Endodermal cell (in vitro differentiated cells): ENCODE data around the gene BRSK2. TPM values are rescaled to one million over a fixed set of nuclear protein-coding genes. Genes with fewer than 3 reads are reported as not detected.

Experiments
- DNase-seq: peaks from one replicate; pipeline ENCODE4 v3.0.0-alpha.2; 2017
- H3K27ac ChIP-seq: 2 replicates; pipeline ENCODE4 v1.5.1; 2013; ENCODE audit warnings: mild to moderate bottlenecking, low read depth, low read length, moderate library complexity
- H3K27me3 ChIP-seq: 2 replicates; pipeline ENCODE4 v1.6.1; 2013; ENCODE audit warnings: mild to moderate bottlenecking, low read length, moderate library complexity; ENCODE audit not compliant: insufficient read depth, control insufficient read depth, poor library complexity, severe bottlenecking
- H3K36me3 ChIP-seq: 2 replicates; pipeline ENCODE4 v1.7.0; 2013; ENCODE audit warnings: mild to moderate bottlenecking, low read length, moderate library complexity; ENCODE audit not compliant: control insufficient read depth, insufficient read depth
- H3K4me1 ChIP-seq: one replicate; pipeline ENCODE4 v1.7.0; 2013; ENCODE audit warnings: low read length; ENCODE audit not compliant: control insufficient read depth, insufficient read depth
- H3K4me3 ChIP-seq: 2 replicates; pipeline ENCODE4 v1.5.1; 2013; ENCODE audit warnings: mild to moderate bottlenecking, low read length, moderate library complexity
- H3K9ac ChIP-seq: 2 replicates; pipeline ENCODE4 v1.6.1; 2013; ENCODE audit warnings: mild to moderate bottlenecking, low read length, moderate library complexity; ENCODE audit not compliant: poor library complexity, severe bottlenecking; ENCODE audit errors: extremely low read depth
- H3K9me3 ChIP-seq: 2 replicates; pipeline ENCODE4 v1.6.1; 2013; ENCODE audit warnings: mild to moderate bottlenecking, low read length, moderate library complexity; ENCODE audit not compliant: control insufficient read depth
- H3K27ac Mint-ChIP-seq: 2 replicates; pipeline ENCODE4 v1.8.0; 2020; ENCODE audit warnings: mixed read lengths
- H3K27me3 Mint-ChIP-seq: 2 replicates; pipeline ENCODE4 v1.8.0; 2021; ENCODE audit warnings: mild to moderate bottlenecking, mixed read lengths; ENCODE audit not compliant: insufficient read depth
- H3K36me3 Mint-ChIP-seq: 2 replicates; pipeline ENCODE4 v1.8.0; 2020; ENCODE audit warnings: low read depth, mixed read lengths
- H3K4me1 Mint-ChIP-seq: 2 replicates; pipeline ENCODE4 v1.8.0; 2020; ENCODE audit warnings: mixed read lengths
- H3K4me3 Mint-ChIP-seq: 2 replicates; pipeline ENCODE4 v1.8.0; 2020; ENCODE audit warnings: mild to moderate bottlenecking, moderate library complexity, mixed read lengths
- H3K9me3 Mint-ChIP-seq: 2 replicates; pipeline ENCODE4 v1.8.0; 2020; ENCODE audit warnings: mild to moderate bottlenecking, mixed read lengths
- CTCF ChIP-seq: fragments of 200-600 bp; sonication (generic); conservative IDR thresholded peaks from 2 replicates; pipeline ENCODE4 v1.5.0; 2021; ENCODE audit warnings: antibody characterized with exemption, mild to moderate bottlenecking
- WGBS, 2 experiments: methylation state at CpG; one replicate each; pipeline versions ENCODE4 v1.1.5 to v1.1.7; 2013; ENCODE audit warnings: missing lambda C conversion rate in 2 of 2, mixed read lengths in 1 of 2; ENCODE audit not compliant: insufficient coverage in 1 of 2, insufficient read length in 1 of 2; 5-methylcytosine and 5-hydroxymethylcytosine counted together
- total RNA-seq, 2 donors: library from RNA; stranded (reverse); fragmentation: NEBNext Ultra II Directional in 1 of 2; extraction: Animal tissue kit (Norgen Biotek cat#: 25700) in 1 of 2; gene quantifications; 2 replicates in 1 of 2; 3 replicates in 1 of 2; pipeline ENCODE4 v1.2.1, GENCODE V29; 2021

Gene BRSK2
- total RNA-seq, 2 donors from 2014 or later, result 9.4 to 10.3 TPM

GRCh38 chr11:1440066-1440465 is 50.3 kb downstream of the BRSK2 start:
- TF ChIP-seq CTCF, result no peak
- no peak overlapping the region for H3K4me3 Mint-ChIP-seq
- H3K4me1 Mint-ChIP-seq, result no peaks in the 10 kb centered on the region
- WGBS, 2 experiments, result 79 to 91% methylated on average over 4 to 11 of the region's 11 CpGs
- Histone ChIP-seq H3K27me3 (no peaks in the 10 kb centered on the region), H3K9ac (no peak overlapping the region), H3K4me3 (no peak overlapping the region), H3K9me3 (no peaks in the 10 kb centered on the region), H3K36me3 (no peaks in the 10 kb centered on the region), H3K27ac (no peak overlapping the region), H3K4me1 (no peaks in the 10 kb centered on the region)
- H3K9me3 Mint-ChIP-seq, result no peaks in the 10 kb centered on the region
- H3K27ac Mint-ChIP-seq, result peak overlapping the region; percentile 70
- no peak for DNase-seq
- H3K36me3 Mint-ChIP-seq, result no peaks in the 10 kb centered on the region
- H3K27me3 Mint-ChIP-seq, result no peaks in the 10 kb centered on the region

- no peak overlapping the region for H3K27ac ChIP-seq
- Mint-ChIP-seq H3K36me3 (no peaks in the 10 kb centered on the region), H3K4me1 (no peaks in the 10 kb centered on the region), H3K27ac (no peak overlapping the region), H3K4me3 (no peak overlapping the region), H3K9me3 (no peaks in the 10 kb centered on the region), H3K27me3 (no peaks in the 10 kb centered on the region)
- DNase-seq, result no peak
- H3K36me3 ChIP-seq, result no peaks in the 10 kb centered on the region
- H3K9me3 ChIP-seq, result no peaks in the 10 kb centered on the region
- H3K4me3 ChIP-seq, result no peak overlapping the region
- H3K27me3 ChIP-seq, result no peaks in the 10 kb centered on the region
- 96% methylated on average over 7 to 12 of the region's 12 CpGs for WGBS, 2 experiments
- TF ChIP-seq CTCF, result no peak
- no peak overlapping the region for H3K9ac ChIP-seq
- H3K4me1 ChIP-seq, result no peaks in the 10 kb centered on the region
Measured at GRCh38 chr11:1440496-1440895, 50.8 kb downstream of the BRSK2 start.

GRCh38 chr11:1442163-1442562 is 52.4 kb downstream of the BRSK2 start:
- Histone ChIP-seq H3K36me3 (no peaks in the 10 kb centered on the region), H3K4me1 (no peaks in the 10 kb centered on the region), H3K27me3 (no peaks in the 10 kb centered on the region), H3K27ac (no peak overlapping the region), H3K9me3 (no peaks in the 10 kb centered on the region), H3K4me3 (no peak overlapping the region), H3K9ac (no peak overlapping the region)
- peak overlapping the region; percentile 66 for H3K27ac Mint-ChIP-seq
- H3K36me3 Mint-ChIP-seq, result no peaks in the 10 kb centered on the region
- no peak for TF ChIP-seq CTCF
- no peaks in the 10 kb centered on the region for H3K9me3 Mint-ChIP-seq
- peak; percentile 87 for DNase-seq
- H3K4me1 Mint-ChIP-seq, result no peaks in the 10 kb centered on the region
- no peaks in the 10 kb centered on the region for H3K27me3 Mint-ChIP-seq
- no peak overlapping the region for H3K4me3 Mint-ChIP-seq
- 59 to 74% methylated on average over 3 to 9 of the region's 9 CpGs for WGBS, 2 experiments
